Endodermal cell (in vitro differentiated cells): Measurements from ENCODE around the gene CTSV. TPM values are rescaled to one million over a fixed set of nuclear protein-coding genes. Genes with fewer than 3 reads are reported as not detected.
"Not testable (repeated sequence)": the region's sequence is repeated elsewhere in the genome, so short reads cannot be mapped to it uniquely, and the experiment has no call there.

ENCODE experiments used
- DNase-seq: peaks from one replicate; pipeline ENCODE4 v3.0.0-alpha.2; 2017
- H3K27ac ChIP-seq: 2 replicates; pipeline ENCODE4 v1.5.1; 2013; ENCODE audit warnings: mild to moderate bottlenecking, low read depth, low read length, moderate library complexity
- H3K27me3 ChIP-seq: 2 replicates; pipeline ENCODE4 v1.6.1; 2013; ENCODE audit warnings: mild to moderate bottlenecking, low read length, moderate library complexity; ENCODE audit not compliant: insufficient read depth, control insufficient read depth, poor library complexity, severe bottlenecking
- H3K36me3 ChIP-seq: 2 replicates; pipeline ENCODE4 v1.7.0; 2013; ENCODE audit warnings: mild to moderate bottlenecking, low read length, moderate library complexity; ENCODE audit not compliant: control insufficient read depth, insufficient read depth
- H3K4me1 ChIP-seq: one replicate; pipeline ENCODE4 v1.7.0; 2013; ENCODE audit warnings: low read length; ENCODE audit not compliant: control insufficient read depth, insufficient read depth
- H3K4me3 ChIP-seq: 2 replicates; pipeline ENCODE4 v1.5.1; 2013; ENCODE audit warnings: mild to moderate bottlenecking, low read length, moderate library complexity
- H3K9ac ChIP-seq: 2 replicates; pipeline ENCODE4 v1.6.1; 2013; ENCODE audit warnings: mild to moderate bottlenecking, low read length, moderate library complexity; ENCODE audit not compliant: poor library complexity, severe bottlenecking; ENCODE audit errors: extremely low read depth
- H3K9me3 ChIP-seq: 2 replicates; pipeline ENCODE4 v1.6.1; 2013; ENCODE audit warnings: mild to moderate bottlenecking, low read length, moderate library complexity; ENCODE audit not compliant: control insufficient read depth
- H3K27ac Mint-ChIP-seq: 2 replicates; pipeline ENCODE4 v1.8.0; 2020; ENCODE audit warnings: mixed read lengths
- H3K27me3 Mint-ChIP-seq: 2 replicates; pipeline ENCODE4 v1.8.0; 2021; ENCODE audit warnings: mild to moderate bottlenecking, mixed read lengths; ENCODE audit not compliant: insufficient read depth
- H3K36me3 Mint-ChIP-seq: 2 replicates; pipeline ENCODE4 v1.8.0; 2020; ENCODE audit warnings: low read depth, mixed read lengths
- H3K4me1 Mint-ChIP-seq: 2 replicates; pipeline ENCODE4 v1.8.0; 2020; ENCODE audit warnings: mixed read lengths
- H3K4me3 Mint-ChIP-seq: 2 replicates; pipeline ENCODE4 v1.8.0; 2020; ENCODE audit warnings: mild to moderate bottlenecking, moderate library complexity, mixed read lengths
- H3K9me3 Mint-ChIP-seq: 2 replicates; pipeline ENCODE4 v1.8.0; 2020; ENCODE audit warnings: mild to moderate bottlenecking, mixed read lengths
- CTCF ChIP-seq: fragments of 200-600 bp; sonication (generic); conservative IDR thresholded peaks from 2 replicates; pipeline ENCODE4 v1.5.0; 2021; ENCODE audit warnings: antibody characterized with exemption, mild to moderate bottlenecking
- WGBS, 2 experiments: methylation state at CpG; one replicate each; pipeline versions ENCODE4 v1.1.5 to v1.1.7; 2013; ENCODE audit warnings: missing lambda C conversion rate in 2 of 2, mixed read lengths in 1 of 2; ENCODE audit not compliant: insufficient coverage in 1 of 2, insufficient read length in 1 of 2; 5-methylcytosine and 5-hydroxymethylcytosine counted together
- long read RNA-seq, 4 experiments: library from polyadenylated mRNA in 2 of 4; library from RNA in 1 of 4; library from capped mRNA in 1 of 4; stranded (forward) in 3 of 4; unstranded in 1 of 4; transcript quantifications; one replicate each; pipeline ENCODE4 v2.0.0, GENCODE V29; 2020 to 2021; ENCODE audit warnings: inconsistent platforms in 1 of 4
- polyA plus RNA-seq, 2 experiments: library from polyadenylated mRNA; stranded (reverse); fragments of 50-300 nt; gene quantifications; one replicate each; pipeline ENCODE4 v1.2.3, GENCODE V29; 2013
- total RNA-seq, 2 donors: library from RNA; stranded (reverse); fragmentation: NEBNext Ultra II Directional in 1 of 2; extraction: Animal tissue kit (Norgen Biotek cat#: 25700) in 1 of 2; gene quantifications; 2 replicates in 1 of 2; 3 replicates in 1 of 2; pipeline ENCODE4 v1.2.1, GENCODE V29; 2021

CTSV gene
- 100 to 1,000 TPM; 294 to 319 TPM for total RNA-seq
- 93.9 TPM for polyA plus RNA-seq (2013, experiment 1 of 2)
- polyA plus RNA-seq (2013, experiment 2 of 2) = 94.1 TPM
- long read RNA-seq, experiment 1, transcript CTSV-201 (8 exons, 1,546 nt) = major isoform, 118 of 236 reads
- long read RNA-seq, experiment 1, partial matches to known transcripts = 56 of 236 reads
- long read RNA-seq, experiment 1, other reads (novel, unspliced or antisense) = 62 of 236 reads
- long read RNA-seq, experiment 2, transcript CTSV-201 (8 exons, 1,546 nt) = major isoform, 482 of 567 reads
- long read RNA-seq, experiment 2, partial matches to known transcripts = 22 of 567 reads
- long read RNA-seq, experiment 2, other reads (novel, unspliced or antisense) = 63 of 567 reads
- long read RNA-seq, experiment 3, transcript CTSV-201 (8 exons, 1,546 nt) = major isoform, 732 of 794 reads
- long read RNA-seq, experiment 3, partial matches to known transcripts = 15 of 794 reads
- long read RNA-seq, experiment 3, other reads (novel, unspliced or antisense) = 47 of 794 reads
- long read RNA-seq, experiment 4, transcript CTSV-201 (8 exons, 1,546 nt) = major isoform, 1,702 of 1,873 reads
- long read RNA-seq, experiment 4, partial matches to known transcripts = 75 of 1,873 reads
- long read RNA-seq, experiment 4, other reads (novel, unspliced or antisense) = 96 of 1,873 reads

- no peak for TF ChIP-seq CTCF
- Mint-ChIP-seq H3K9me3 (peaks cover 6% of the 10 kb centered on the region), H3K4me3 (peak within 1 kb of the TSS; percentile 92), H3K27me3 (peaks cover 5% of the 10 kb centered on the region), H3K27ac (peak within 1 kb of the TSS; percentile 98), H3K36me3 (peaks cover 45% of the 10 kb centered on the region), H3K4me1 (peaks cover 35% of the 10 kb centered on the region)
- Histone ChIP-seq H3K9ac (peak within 1 kb of the TSS; percentile 91), H3K4me1 (peaks cover 11% of the 10 kb centered on the region), H3K36me3 (peaks cover 40% of the 10 kb centered on the region), H3K4me3 (peak within 1 kb of the TSS; percentile 89), H3K27ac (peak within 1 kb of the TSS; percentile 61), H3K9me3 (peaks cover 23% of the 10 kb centered on the region), H3K27me3 (no peaks in the 10 kb centered on the region)
- 0 to 1% methylated on average over 30 to 80 of the region's 80 CpGs for WGBS, 2 experiments
- DNase-seq = peak; percentile 98
Observed at GRCh38 chr9:97038611-97039513, at the start of gene CTSV. Gene CTSV, minus strand, starts transcription at chr9:97039142. Its CDS starts 1,099 bp downstream, at chr9:97038043.

GRCh38 chr9:97087668-97088215 lies 48.8 kb upstream of the CTSV start:
- H3K36me3 ChIP-seq, H3K9me3 ChIP-seq, H3K27me3 Mint-ChIP-seq, H3K27ac ChIP-seq, H3K27me3 ChIP-seq, H3K9me3 Mint-ChIP-seq, H3K36me3 Mint-ChIP-seq: not testable (repeated sequence)
- H3K4me3 Mint-ChIP-seq = peak overlapping the region; percentile 9
- DNase-seq = peak; percentile 53
- H3K9ac ChIP-seq = peak overlapping the region; percentile 55
- WGBS, 2 experiments = 62 to 78% methylated on average over 2 to 3 of the region's 3 CpGs
- H3K27ac Mint-ChIP-seq = peak overlapping the region; percentile 89
- H3K4me3 ChIP-seq = peak overlapping the region; percentile 41
- peaks cover 11% of the 10 kb centered on the region for H3K4me1 ChIP-seq
- H3K4me1 Mint-ChIP-seq = peaks cover 41% of the 10 kb centered on the region

- peaks cover 11% of the 10 kb centered on the region for H3K4me1 ChIP-seq
- not testable (repeated sequence) for H3K36me3 Mint-ChIP-seq, H3K27ac ChIP-seq, H3K9me3 Mint-ChIP-seq, DNase-seq, H3K9me3 ChIP-seq, H3K27me3 ChIP-seq, H3K9ac ChIP-seq, H3K4me3 Mint-ChIP-seq, H3K36me3 ChIP-seq, H3K4me3 ChIP-seq, H3K27ac Mint-ChIP-seq
- H3K27me3 Mint-ChIP-seq = peaks cover 19% of the 10 kb centered on the region
- H3K4me1 Mint-ChIP-seq = peaks cover 46% of the 10 kb centered on the region
- 86 to 88% methylated on average over 1 to 6 of the region's 6 CpGs for WGBS, 2 experiments
Observed at GRCh38 chr9:97084562-97084991, 45.6 kb upstream of the CTSV start.
